Keratinocyte (primary cell): ENCODE data around the gene TMEM50B. TPM values are rescaled to one million over a fixed set of nuclear protein-coding genes. Genes with fewer than 3 reads are reported as not detected.

ENCODE experiments used
- DNase-seq: peaks from one replicate; pipeline ENCODE4 v3.0.0-alpha.2; 2011; ENCODE audit warnings: low read depth, missing footprints, low spot score
- FAIRE-seq: peaks from 2 replicates; lab custom pipeline; 2011; peaks lifted over from hg19 to GRCh38; lab: Jason Lieb, UNC
- H2AFZ ChIP-seq: 2 replicates; pipeline ENCODE4 v1.6.0; 2012; ENCODE audit warnings: low read length, control low read depth, inconsistent platforms; ENCODE audit not compliant: control insufficient read depth
- H3K27ac ChIP-seq: 2 replicates; pipeline ENCODE4 v1.5.1; 2011; ENCODE audit warnings: low read length; ENCODE audit not compliant: control insufficient read depth, insufficient read depth
- H3K27me3 ChIP-seq: 3 replicates; pipeline ENCODE4 v1.6.0; 2011; ENCODE audit warnings: low read length; ENCODE audit not compliant: control insufficient read depth, insufficient read depth; ENCODE audit errors: extremely low read depth
- H3K36me3 ChIP-seq, 2 experiments: 2 replicates in 1 of 2; 3 replicates in 1 of 2; pipeline ENCODE4 v1.5.1; 2011; ENCODE audit warnings: low read length in 2 of 2, mild to moderate bottlenecking in 1 of 2; ENCODE audit not compliant: control insufficient read depth in 2 of 2, insufficient read depth in 2 of 2; ENCODE audit errors: extremely low read depth in 1 of 2
- H3K4me1 ChIP-seq: 3 replicates; pipeline ENCODE4 v1.5.1; 2011; ENCODE audit warnings: low read length; ENCODE audit not compliant: control insufficient read depth, insufficient read depth; ENCODE audit errors: extremely low read depth
- H3K4me2 ChIP-seq: 3 replicates; pipeline ENCODE4 v1.6.0; 2011; ENCODE audit warnings: low read depth, low read length; ENCODE audit not compliant: control insufficient read depth, insufficient read depth; ENCODE audit errors: extremely low read depth
- H3K4me3 ChIP-seq, 3 experiments: fragments of 200-600 bp in 1 of 3; sonication (generic) in 1 of 3; 2 replicates in 2 of 3; 3 replicates in 1 of 3; pipeline ENCODE4 v1.5.1; 2011 to 2016; ENCODE audit warnings: low read length in 3 of 3, mild to moderate bottlenecking in 3 of 3, control low read depth in 2 of 3, inconsistent platforms in 1 of 3, low read depth in 1 of 3, mixed read lengths in 1 of 3, mixed run types in 1 of 3, moderate library complexity in 1 of 3; ENCODE audit not compliant: control insufficient read depth in 2 of 3, insufficient read depth in 2 of 3; ENCODE audit errors: extremely low read depth in 1 of 3
- H3K79me2 ChIP-seq: 2 replicates; pipeline ENCODE4 v1.6.0; 2012; ENCODE audit warnings: low read length; ENCODE audit not compliant: control insufficient read depth, insufficient read depth
- H3K9ac ChIP-seq: 3 replicates; pipeline ENCODE4 v1.6.0; 2011; ENCODE audit warnings: low read length; ENCODE audit not compliant: control insufficient read depth, insufficient read depth; ENCODE audit errors: extremely low read depth
- H3K9me1 ChIP-seq: 3 replicates; pipeline ENCODE4 v1.6.0; 2011; ENCODE audit warnings: low read length; ENCODE audit not compliant: control insufficient read depth, insufficient read depth; ENCODE audit errors: extremely low read depth
- H3K9me3 ChIP-seq: 2 replicates; pipeline ENCODE4 v1.5.1; 2012; ENCODE audit warnings: low read depth, low read length; ENCODE audit not compliant: control insufficient read depth
- H4K20me1 ChIP-seq: 3 replicates; pipeline ENCODE4 v1.6.0; 2011; ENCODE audit warnings: low read length; ENCODE audit not compliant: control insufficient read depth, insufficient read depth; ENCODE audit errors: extremely low read depth
- CTCF ChIP-seq, 3 experiments: IDR thresholded peaks in 1 of 3; conservative IDR thresholded peaks in 1 of 3; optimal IDR thresholded peaks in 1 of 3; 2 replicates in 2 of 3; 3 replicates in 1 of 3; pipeline versions ENCODE3 to v1.5.1; 2011; ENCODE audit warnings: low read length in 3 of 3, mild to moderate bottlenecking in 3 of 3, moderate library complexity in 2 of 3, control low read depth in 1 of 3, inconsistent platforms in 1 of 3; ENCODE audit not compliant: insufficient read depth in 2 of 3; ENCODE audit errors: extremely low read depth in 1 of 3
- EZH2 ChIP-seq: IDR thresholded peaks from one replicate; pipeline ENCODE4 v1.6.1; 2012; ENCODE audit warnings: inconsistent platforms, mild to moderate bottlenecking, low read length, moderate library complexity
- dilution Hi-C: fragments of 300-500 bp; cut with MboI; formaldehyde crosslinking; loops from one replicate; pipeline ENCODE4 v1.7.0; 2020; ENCODE audit warnings: low sequenced_read_pairs; ENCODE audit not compliant: extremely low pct_ligation_motif_present
- polyA plus RNA-seq, 5 experiments: library from polyadenylated mRNA; depleted of rRNA in 3 of 5; stranded (reverse) in 3 of 5; stranded (forward) in 1 of 5; unstranded in 1 of 5; fragments of >200 nt; gene quantifications; 1 replicate in 1 of 5; 2 replicates in 3 of 5; 3 replicates in 1 of 5; pipeline versions ENCODE4 v1.2.1 to v1.2.3, GENCODE V29; 2011 to 2012; ENCODE audit warnings: missing spikeins in 2 of 5, low read depth in 1 of 5, low replicate concordance in 1 of 5

TMEM50B gene
- polyA plus RNA-seq, 1 donor (not counting 4 experiments of a cell fraction or from before 2014, with no cell fraction given): 39.7 TPM

GRCh38 chr21:33492571-33492970 lies 12.8 kb upstream of the TMEM50B start:
- peaks cover 4% of the 10 kb centered on the region for H3K4me1 ChIP-seq
- H2AFZ ChIP-seq: no peak overlapping the region
- dilution Hi-C loops: no loop called here
- H3K27ac ChIP-seq: no peak overlapping the region
- no peak overlapping the region for H3K4me3 ChIP-seq
- H3K9me1 ChIP-seq: no peaks in the 10 kb centered on the region
- no peaks in the 10 kb centered on the region for H3K79me2 ChIP-seq
- H4K20me1 ChIP-seq: no peaks in the 10 kb centered on the region
- no peak overlapping the region for H3K9ac ChIP-seq
- no peaks in the 10 kb centered on the region for H3K36me3 ChIP-seq
- FAIRE-seq (no peak), DNase-seq (no peak)
- H3K4me2 ChIP-seq: no peak overlapping the region
- peaks cover 3% of the 10 kb centered on the region for H3K27me3 ChIP-seq
- H3K9me3 ChIP-seq: no peaks in the 10 kb centered on the region
- TF ChIP-seq CTCF (optimal IDR thresholded peaks at IDR 0.05 in 1 of 3, IDR thresholded peaks at IDR 0.05 in 1 of 3, conservative IDR thresholded peaks at IDR 0.05 in 1 of 3; ENCODE audit: extremely low read depth in 1 of 3, insufficient read depth in 2 of 3, low read length in 3 of 3) (no peak), EZH2 (no peak)

GRCh38 chr21:33491373-33492102 lies 11.8 kb upstream of the TMEM50B start, which contains the start of gene DNAJC28:
TSS of gene DNAJC28 (minus strand) at chr21:33491716. CDS start at chr21:33489393, 2,323 bp downstream.
- Histone ChIP-seq H3K79me2 (no peaks in the 10 kb centered on the region), H3K9me3 (no peaks in the 10 kb centered on the region), H3K36me3 (no peaks in the 10 kb centered on the region), H2AFZ (peak within 1 kb of the TSS; percentile 99), H3K27me3 (peaks cover 3% of the 10 kb centered on the region), H4K20me1 (no peaks in the 10 kb centered on the region), H3K4me2 (peak within 1 kb of the TSS; percentile 92), H3K9ac (peak within 1 kb of the TSS; percentile 88), H3K27ac (peak within 1 kb of the TSS; percentile 76), H3K4me1 (peaks cover 4% of the 10 kb centered on the region), H3K9me1 (no peaks in the 10 kb centered on the region), H3K4me3 (peak within 1 kb of the TSS; percentile 76 to 91 (median 88))
- dilution Hi-C loops: no loop called here
- peak; percentile 32 for FAIRE-seq
- peak; percentile 33 for DNase-seq
- TF ChIP-seq CTCF (optimal IDR thresholded peaks at IDR 0.05 in 1 of 3, IDR thresholded peaks at IDR 0.05 in 1 of 3, conservative IDR thresholded peaks at IDR 0.05 in 1 of 3; ENCODE audit: extremely low read depth in 1 of 3, insufficient read depth in 2 of 3, low read length in 3 of 3) (no peak), EZH2 (no peak)
